RWPE2 (cell line): ENCODE results near the gene LMBR1.
A peak's percentile ranks its signal among the peaks of the same experiment; 100 is the strongest.

ENCODE experiments used
- ATAC-seq: fragments of 200-7000 bp; cut with Tn5 transposase; 3 replicates; pipeline ENCODE4 v1.9.1; 2021; ENCODE audit warnings: low read depth
- DNase-seq: peaks from one replicate; pipeline ENCODE4 v3.0.0-alpha.2; 2020; ENCODE audit warnings: low spot score
- H3K27ac ChIP-seq: fragments of 450-650 bp; 2 replicates; pipeline ENCODE4 v1.5.1; 2017; ENCODE audit warnings: mild to moderate bottlenecking; ENCODE audit not compliant: poor library complexity, severe bottlenecking
- H3K27me3 ChIP-seq: fragments of 250-450 bp; sonication (Bioruptor Pico); 2 replicates; pipeline ENCODE4 v1.5.1; 2021; ENCODE audit warnings: mild to moderate bottlenecking, moderate library complexity; ENCODE audit not compliant: insufficient read depth, poor library complexity, severe bottlenecking
- H3K36me3 ChIP-seq: fragments of 250-450 bp; sonication (Bioruptor Pico); 2 replicates; pipeline ENCODE4 v1.5.1; 2020; ENCODE audit warnings: low read depth, mild to moderate bottlenecking, moderate library complexity
- H3K4me1 ChIP-seq: fragments of 250-450 bp; sonication (Bioruptor Pico); 2 replicates; pipeline ENCODE4 v1.5.1; 2021; ENCODE audit warnings: mild to moderate bottlenecking, moderate library complexity; ENCODE audit not compliant: insufficient read depth, poor library complexity, severe bottlenecking
- H3K4me3 ChIP-seq: fragments of 250-450 bp; sonication (Bioruptor Pico); 2 replicates; pipeline ENCODE4 v1.5.1; 2021; ENCODE audit warnings: mild to moderate bottlenecking, moderate library complexity; ENCODE audit not compliant: severe bottlenecking
- H3K9me3 ChIP-seq: fragments of 250-450 bp; sonication (Bioruptor Pico); 2 replicates; pipeline ENCODE4 v1.5.1; 2021; ENCODE audit warnings: mild to moderate bottlenecking, moderate library complexity; ENCODE audit not compliant: severe bottlenecking
- TF ChIP-seq, protein P1 (sequence below): fragments of 450-650 bp; IDR thresholded peaks from one replicate; pipeline ENCODE4 v1.5.1; 2017; ENCODE audit warnings: mild to moderate bottlenecking, moderate library complexity; ENCODE audit not compliant: poor library complexity, severe bottlenecking

The LMBR1 gene

DNA sequence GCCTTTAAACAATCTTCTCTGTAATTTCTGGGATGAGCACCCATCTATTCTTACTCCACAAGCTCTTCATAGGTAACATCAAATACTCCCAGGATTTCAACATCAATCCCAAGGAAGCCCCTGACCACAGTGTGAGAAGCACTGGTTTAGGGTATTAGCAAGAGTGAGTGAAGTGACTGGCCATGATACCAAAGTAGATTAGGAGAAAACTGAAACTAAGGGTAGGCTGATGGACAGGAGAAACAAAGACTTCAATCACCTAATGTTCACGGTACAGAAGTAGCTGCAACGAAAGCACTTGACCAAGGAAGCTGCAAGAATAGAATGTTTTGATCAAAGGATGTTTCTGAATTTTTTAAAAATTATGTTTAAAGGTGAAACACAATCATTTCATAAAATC, 49.8 kb downstream of the LMBR1 start:
- no peaks in the 10 kb centered on the region for H3K27me3 ChIP-seq
- no peak overlapping the region for H3K4me3 ChIP-seq
- DNase-seq (no peak), ATAC-seq (no peak)
- no peaks in the 10 kb centered on the region for H3K9me3 ChIP-seq
- no peak overlapping the region for H3K27ac ChIP-seq
- no peaks in the 10 kb centered on the region for H3K4me1 ChIP-seq
- TF ChIP-seq, protein P1, sequence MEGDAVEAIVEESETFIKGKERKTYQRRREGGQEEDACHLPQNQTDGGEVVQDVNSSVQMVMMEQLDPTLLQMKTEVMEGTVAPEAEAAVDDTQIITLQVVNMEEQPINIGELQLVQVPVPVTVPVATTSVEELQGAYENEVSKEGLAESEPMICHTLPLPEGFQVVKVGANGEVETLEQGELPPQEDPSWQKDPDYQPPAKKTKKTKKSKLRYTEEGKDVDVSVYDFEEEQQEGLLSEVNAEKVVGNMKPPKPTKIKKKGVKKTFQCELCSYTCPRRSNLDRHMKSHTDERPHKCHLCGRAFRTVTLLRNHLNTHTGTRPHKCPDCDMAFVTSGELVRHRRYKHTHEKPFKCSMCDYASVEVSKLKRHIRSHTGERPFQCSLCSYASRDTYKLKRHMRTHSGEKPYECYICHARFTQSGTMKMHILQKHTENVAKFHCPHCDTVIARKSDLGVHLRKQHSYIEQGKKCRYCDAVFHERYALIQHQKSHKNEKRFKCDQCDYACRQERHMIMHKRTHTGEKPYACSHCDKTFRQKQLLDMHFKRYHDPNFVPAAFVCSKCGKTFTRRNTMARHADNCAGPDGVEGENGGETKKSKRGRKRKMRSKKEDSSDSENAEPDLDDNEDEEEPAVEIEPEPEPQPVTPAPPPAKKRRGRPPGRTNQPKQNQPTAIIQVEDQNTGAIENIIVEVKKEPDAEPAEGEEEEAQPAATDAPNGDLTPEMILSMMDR: no peak
- no peaks in the 10 kb centered on the region for H3K36me3 ChIP-seq

DNA sequence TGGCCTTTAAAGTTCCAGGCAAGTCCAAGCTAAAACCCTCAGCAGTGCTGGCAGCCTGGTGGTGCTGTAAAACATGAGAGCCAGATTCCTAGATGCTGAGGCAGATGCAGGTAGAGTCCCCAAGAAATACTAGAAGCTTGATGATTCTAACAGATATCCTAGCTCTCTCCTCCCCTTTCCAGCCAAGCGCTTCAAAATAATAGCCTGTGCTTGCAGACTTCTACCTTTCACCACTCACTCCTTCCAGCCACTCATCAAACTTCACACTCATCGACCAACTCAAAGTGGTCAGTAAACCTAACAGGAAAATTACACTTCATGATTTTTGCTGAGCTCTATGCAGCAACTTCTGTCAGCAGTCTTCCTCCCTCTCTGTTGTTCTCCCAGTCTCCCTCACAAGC, 50.2 kb downstream of the LMBR1 start:
- no peaks in the 10 kb centered on the region for H3K27me3 ChIP-seq
- H3K4me1 ChIP-seq: no peaks in the 10 kb centered on the region
- ATAC-seq: peak; percentile 53
- TF ChIP-seq, protein P1: no peak
- H3K4me3 ChIP-seq: no peak overlapping the region
- H3K27ac ChIP-seq: no peak overlapping the region
- no peak for DNase-seq
- H3K9me3 ChIP-seq: no peaks in the 10 kb centered on the region
- H3K36me3 ChIP-seq: no peaks in the 10 kb centered on the region

DNA sequence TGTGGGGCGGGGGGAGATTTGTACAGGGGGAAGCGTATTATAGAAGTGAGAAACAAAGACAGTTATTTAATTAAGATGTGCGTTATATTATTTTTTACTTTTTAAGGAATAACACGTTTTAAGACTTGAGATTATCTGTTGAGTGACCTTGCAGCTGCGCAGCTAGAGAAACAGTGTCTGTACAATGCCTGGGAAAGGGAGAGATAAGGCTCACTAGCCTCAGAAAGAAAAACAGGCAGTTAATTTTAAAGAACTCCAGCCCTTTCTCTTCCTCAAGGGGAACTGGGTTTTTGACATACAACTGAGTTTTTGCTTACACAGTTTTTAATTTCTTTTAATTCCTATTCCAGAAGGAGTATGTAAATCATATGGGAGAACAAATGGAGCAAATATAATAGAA, 50.7 kb downstream of the LMBR1 start:
- Histone ChIP-seq H3K4me1 (no peaks in the 10 kb centered on the region), H3K9me3 (no peaks in the 10 kb centered on the region), H3K36me3 (no peaks in the 10 kb centered on the region), H3K27ac (no peak overlapping the region), H3K4me3 (no peak overlapping the region), H3K27me3 (no peaks in the 10 kb centered on the region)
- DNase-seq (no peak), ATAC-seq (no peak)
- TF ChIP-seq, protein P1: no peak

DNA sequence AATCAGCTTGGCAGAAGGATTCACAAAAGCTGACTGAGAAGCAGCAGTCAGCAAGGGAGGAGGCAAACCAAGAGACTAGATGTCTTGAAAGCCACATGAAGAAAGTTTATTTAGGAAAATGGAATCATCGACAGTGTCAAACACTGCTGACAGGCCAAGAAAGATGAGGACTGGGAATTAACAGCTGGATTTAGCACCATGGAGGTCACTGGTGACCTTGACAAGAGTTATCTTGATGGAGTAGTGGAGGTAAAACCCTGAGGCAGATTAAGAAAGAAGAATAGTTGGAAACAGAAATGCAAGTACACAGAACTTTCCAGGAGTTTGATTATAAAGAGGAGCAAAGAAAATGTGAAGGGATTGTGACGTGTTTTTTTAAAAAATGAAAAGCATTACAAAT, 51.5 kb downstream of the LMBR1 start:
- no peak overlapping the region for H3K4me3 ChIP-seq

DNA sequence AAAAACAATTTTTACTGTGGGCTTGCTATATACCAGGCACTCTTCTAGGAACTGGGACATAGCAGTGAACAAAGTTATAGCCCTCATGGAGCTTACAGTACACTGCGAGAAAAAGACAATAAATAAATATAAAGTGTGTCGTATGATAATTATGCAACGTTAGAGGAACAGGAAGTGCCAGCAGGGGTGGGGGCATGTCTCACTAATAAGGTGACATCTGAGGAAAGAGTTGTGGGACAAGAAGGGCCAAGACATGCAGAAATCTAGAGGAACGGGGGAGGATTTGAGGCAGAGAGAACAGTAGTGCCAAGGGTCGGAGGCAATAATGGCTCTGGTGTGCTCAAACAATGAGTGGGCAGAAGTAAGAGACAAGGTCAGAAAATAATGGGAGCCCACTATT, 52.8 kb downstream of the LMBR1 start:
- Histone ChIP-seq H3K36me3 (peaks cover 8% of the 10 kb centered on the region; the same call in 1 of the 2 replicates), H3K4me3 (no peak overlapping the region), H3K27me3 (no peaks in the 10 kb centered on the region), H3K9me3 (no peaks in the 10 kb centered on the region), H3K4me1 (peaks cover 6% of the 10 kb centered on the region), H3K27ac (no peak overlapping the region)
- ATAC-seq (no peak), DNase-seq (no peak)
- TF ChIP-seq, protein P1: no peak

More for the DNA sequence above, 51.5 kb downstream of the LMBR1 start:
- Histone ChIP-seq H3K36me3 (peaks cover 3% of the 10 kb centered on the region; the same call in 1 of the 2 replicates), H3K9me3 (no peaks in the 10 kb centered on the region), H3K27me3 (no peaks in the 10 kb centered on the region), H3K4me1 (peaks cover 4% of the 10 kb centered on the region), H3K27ac (no peak overlapping the region)
- ATAC-seq: no peak
- DNase-seq: no peak
- TF ChIP-seq, protein P1: no peak
